Glomerular visceral epithelial cell (primary cell): ENCODE results near the gene CPNE6.
A peak's percentile ranks its signal among the peaks of the same experiment; 100 is the strongest.

ENCODE experiments used
- DNase-seq: peaks from one replicate; pipeline ENCODE4 v3.0.0-alpha.2; 2016; ENCODE audit errors: extremely low spot score

CPNE6 gene

GRCh38 chr14:24054646-24055045, 16.7 kb upstream of the CPNE6 start:
- DNase-seq, result no peak

GRCh38 chr14:24055971-24056799, 15.2 kb upstream of the CPNE6 start:
- DNase-seq, result no peak

GRCh38 chr14:24056800-24057184, 14.6 kb upstream of the CPNE6 start:
- DNase-seq, result no peak

DNA sequence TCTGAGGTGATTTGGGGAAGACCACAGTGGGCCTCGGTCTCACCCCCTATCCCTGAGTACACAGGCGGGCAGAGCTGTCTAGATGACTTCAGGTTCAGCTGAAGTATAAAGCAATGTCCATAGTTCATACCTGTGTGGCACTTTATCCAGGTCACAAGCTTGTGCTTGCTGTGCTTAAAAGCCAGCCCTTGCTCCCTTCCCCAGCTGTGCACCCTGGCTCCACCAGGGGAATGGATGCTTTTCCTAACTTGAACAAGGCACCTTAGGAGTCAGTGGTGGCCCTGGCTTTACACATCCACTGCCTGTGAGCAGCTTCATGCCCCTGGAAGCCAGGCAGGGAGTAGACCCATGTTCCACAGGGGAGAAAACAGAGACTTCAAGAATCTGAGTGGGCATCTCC, 14.1 kb upstream of the CPNE6 start:
- no peak for DNase-seq

- DNase-seq, result no peak
These were observed 13.5 kb upstream of the CPNE6 start for GRCh38 chr14:24057867-24058259.

GRCh38 chr14:24058260-24058950, 13.0 kb upstream of the CPNE6 start:
- peak; percentile 74 for DNase-seq

GRCh38 chr14:24058951-24059475, 12.3 kb upstream of the CPNE6 start:
- DNase-seq, result no peak

- no peak for DNase-seq
These were observed 11.4 kb upstream of the CPNE6 start for GRCh38 chr14:24059841-24060388.

GRCh38 chr14:24060443-24060842, 10.9 kb upstream of the CPNE6 start:
- DNase-seq, result no peak

DNA sequence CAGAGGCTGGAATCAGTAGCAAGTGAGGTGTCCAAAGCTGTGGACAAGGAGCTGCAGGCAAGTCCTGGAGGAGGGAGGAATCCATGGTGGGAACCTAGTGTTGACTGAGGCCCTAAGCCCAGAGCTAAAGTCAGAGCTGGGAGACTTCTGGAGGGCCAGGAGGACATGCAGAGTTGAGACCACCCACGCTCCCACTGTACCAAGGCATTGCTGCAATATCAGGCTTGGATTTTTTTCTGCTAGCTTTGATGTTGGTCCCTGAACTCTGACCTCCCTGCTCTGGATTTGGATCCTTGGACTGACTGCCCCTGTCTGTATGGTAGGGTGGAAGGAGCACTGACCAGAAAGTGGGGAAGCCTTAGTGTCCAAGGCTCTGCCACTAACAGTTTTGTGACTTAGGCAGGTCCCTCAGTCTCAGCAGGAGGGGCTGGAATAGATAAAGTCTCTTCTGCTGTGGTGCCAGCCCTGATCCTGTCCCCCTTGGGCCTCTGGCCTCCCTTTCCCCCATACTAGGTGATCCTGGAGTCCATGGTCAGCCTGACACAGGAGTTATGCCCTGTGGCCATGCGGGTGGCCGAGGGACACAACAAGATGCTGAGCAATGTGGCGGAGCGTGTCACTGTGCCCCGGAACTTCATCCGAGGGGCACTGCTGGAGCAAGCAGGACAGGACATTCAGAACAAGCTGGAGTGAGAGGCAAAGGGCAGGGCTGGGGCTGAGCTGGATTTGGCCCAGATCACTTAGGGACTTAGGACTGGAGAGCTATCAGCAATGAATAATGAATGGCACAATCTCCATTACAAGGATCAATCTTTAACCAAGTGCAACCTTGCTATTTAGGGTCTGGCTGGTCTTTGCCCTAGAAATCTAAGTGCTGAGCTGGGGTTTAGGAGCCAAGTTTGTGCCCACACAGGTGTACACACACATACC, 10.1 kb upstream of the CPNE6 start:
- DNase-seq, result no peak

GRCh38 chr14:24062216-24062980, 9.0 kb upstream of the CPNE6 start:
- no peak for DNase-seq

DNA sequence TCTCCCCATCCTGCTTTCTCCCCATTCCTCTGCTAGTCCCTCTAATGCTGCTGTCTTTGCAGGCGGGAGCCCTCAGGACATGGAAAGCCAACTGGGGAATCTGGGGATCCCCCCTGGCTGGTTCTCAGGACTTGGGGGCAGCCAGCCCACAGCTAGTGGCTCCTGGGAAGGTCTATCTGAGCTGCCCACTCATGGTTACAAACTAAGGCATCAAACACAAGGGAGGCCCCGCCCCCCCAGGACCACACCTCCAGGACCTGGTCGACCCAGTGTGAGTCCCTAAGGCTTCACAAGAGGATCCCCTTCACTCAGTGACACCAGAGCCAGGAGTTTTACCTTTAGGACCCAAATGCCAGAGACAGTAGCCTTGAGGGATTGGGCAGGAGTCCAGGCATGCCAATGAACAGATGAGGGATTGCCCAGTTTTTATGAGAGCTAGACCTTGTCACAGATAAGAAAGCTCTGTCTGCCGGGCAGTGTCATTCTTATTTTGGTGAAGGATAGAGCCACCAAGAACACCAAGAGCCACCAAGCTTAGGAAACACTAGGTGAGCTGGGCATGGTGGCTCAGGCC, 8.0 kb upstream of the CPNE6 start:
- DNase-seq, result no peak

GRCh38 chr14:24064091-24064795, 7.1 kb upstream of the CPNE6 start:
- DNase-seq, result no peak

GRCh38 chr14:24064856-24065255, 6.5 kb upstream of the CPNE6 start:
- no peak for DNase-seq

DNA sequence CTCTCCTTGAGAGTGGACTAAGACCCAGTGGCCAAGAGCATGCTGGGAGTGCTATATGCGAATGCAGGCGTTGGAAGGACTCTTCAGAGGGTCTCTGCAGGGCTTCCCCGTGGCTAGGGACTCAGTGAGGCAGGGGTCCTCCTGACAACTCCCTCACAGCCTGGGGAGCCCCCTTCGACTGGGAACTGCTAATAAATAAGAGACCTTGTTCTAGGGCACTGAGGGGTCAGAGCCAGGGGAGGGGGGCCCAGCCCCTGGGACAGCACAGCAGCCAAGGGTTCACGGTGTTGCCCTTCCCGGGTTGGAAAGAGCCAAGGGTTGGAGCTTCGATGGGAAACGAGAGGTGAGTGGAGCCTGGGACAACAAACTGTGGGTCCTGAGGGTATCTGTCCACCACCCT, 6.0 kb upstream of the CPNE6 start:
- no peak for DNase-seq

GRCh38 chr14:24066496-24067132, 4.7 kb upstream of the CPNE6 start:
- no peak for DNase-seq

DNA sequence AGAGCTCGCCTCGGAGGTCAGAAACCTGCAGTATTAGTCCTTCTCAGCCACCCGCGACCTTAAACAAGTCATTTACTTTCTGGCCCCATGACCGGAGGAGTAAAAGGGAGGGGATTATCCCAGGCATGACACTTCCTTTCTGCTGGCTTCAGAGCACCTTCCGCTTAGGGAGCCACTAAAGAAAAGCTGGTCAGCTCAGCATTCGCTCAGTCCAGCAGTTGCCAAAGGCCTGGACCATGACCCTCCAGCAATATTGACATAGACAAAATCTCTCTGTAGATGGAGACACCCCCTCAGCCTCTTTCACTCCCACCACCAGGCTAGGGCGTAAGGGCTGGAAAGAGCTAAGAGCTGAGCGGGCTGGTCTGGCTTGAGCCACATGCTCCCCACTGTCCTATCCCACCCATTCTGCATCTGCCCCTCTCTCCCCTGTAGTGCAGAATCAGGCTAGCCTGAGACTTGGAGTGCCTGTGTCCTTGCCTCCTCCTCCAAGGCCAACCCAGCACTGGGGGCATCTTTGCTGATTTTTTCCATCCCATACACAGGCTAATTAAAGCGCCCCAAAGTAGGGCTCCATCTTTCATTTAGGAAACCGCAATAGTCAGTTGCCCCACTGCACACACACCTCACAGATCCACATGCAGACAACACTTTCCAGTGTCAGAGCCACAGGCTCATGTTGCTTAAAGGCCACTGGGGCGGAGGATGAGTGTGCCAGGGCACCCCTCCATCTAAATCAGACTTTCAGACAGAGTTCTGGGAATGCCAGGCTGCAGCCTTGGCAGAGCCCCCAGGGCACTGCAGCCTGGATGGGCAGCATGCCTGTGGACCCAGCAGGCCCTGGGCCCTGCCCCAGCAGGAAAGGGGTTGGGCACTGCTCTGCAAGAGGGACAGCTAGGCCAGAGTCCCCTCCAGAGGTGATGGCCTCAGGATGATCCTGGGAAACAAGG, 4.0 kb upstream of the CPNE6 start:
- DNase-seq, result no peak

DNA sequence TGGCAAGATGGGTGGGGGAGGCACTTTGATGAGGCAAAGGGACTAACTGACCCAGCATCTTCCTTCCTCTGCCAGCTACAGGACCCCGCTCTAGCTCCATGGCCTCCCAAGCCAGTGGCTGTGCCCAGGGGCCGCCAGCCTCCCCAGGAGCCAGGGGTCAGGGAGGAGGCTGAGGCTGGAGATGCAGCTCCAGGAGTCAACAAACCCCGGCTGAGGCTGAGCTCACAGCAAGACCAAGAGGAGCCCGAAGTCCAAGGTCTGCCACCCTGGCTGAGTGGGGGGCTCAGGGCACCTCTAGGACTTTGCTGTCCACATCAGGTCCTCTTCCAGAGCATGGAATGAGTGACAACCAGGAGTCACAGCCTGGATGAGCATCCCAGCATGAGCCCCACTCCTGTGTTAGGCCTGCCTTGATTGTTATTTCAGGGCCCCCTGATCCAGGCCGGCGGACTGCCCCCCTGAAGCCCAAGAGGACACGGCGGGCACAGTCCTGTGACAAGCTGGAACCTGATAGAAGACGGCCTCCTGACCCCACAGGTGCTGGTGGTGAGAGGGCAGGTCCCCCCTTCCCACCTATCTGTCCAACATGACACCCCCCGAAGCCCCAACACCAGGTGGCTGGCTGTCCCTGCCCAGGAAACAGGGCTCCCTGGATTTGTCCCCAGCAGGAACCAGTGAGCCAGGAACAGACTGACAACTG, 2.5 kb upstream of the CPNE6 start:
- DNase-seq, result no peak
